GM19463 (cell line): ENCODE measurements around the gene PRRG3.
"Not testable (repeated sequence)": the region's sequence is repeated elsewhere in the genome, so short reads cannot be mapped to it uniquely, and the experiment has no call there.

ENCODE experiments used
- ATAC-seq: cut with Tn5 transposase; IDR thresholded peaks from one replicate; pipeline ENCODE4 v1.9.1; 2021; ENCODE audit warnings: mild to moderate bottlenecking, moderate library complexity; ENCODE audit not compliant: unreplicated experiment

Gene PRRG3

GRCh38 chrX:151694661-151695582 is at the start of gene PRRG3:
Gene PRRG3 (plus strand): TSS chrX:151695458. CDS start chrX:151698815, 3,357 bp downstream.
- no peak for ATAC-seq

- ATAC-seq, result no peak
These were observed 20.0 kb upstream of the PRRG3 start for GRCh38 chrX:151675121-151675746.

GRCh38 chrX:151676196-151676595 is 19.1 kb upstream of the PRRG3 start:
- no peak for ATAC-seq

- no peak for ATAC-seq
These were observed 15.4 kb upstream of the PRRG3 start for GRCh38 chrX:151679798-151680402.

- peak; percentile 96 for ATAC-seq
These were observed 14.5 kb upstream of the PRRG3 start for GRCh38 chrX:151680805-151681204.

- ATAC-seq, result no peak
These were observed 7.6 kb upstream of the PRRG3 start for GRCh38 chrX:151687635-151688034.

GRCh38 chrX:151688695-151689094 is 6.6 kb upstream of the PRRG3 start:
- ATAC-seq, result no peak

GRCh38 chrX:151692825-151693224 is 2.4 kb upstream of the PRRG3 start:
- no peak for ATAC-seq

- no peak for ATAC-seq
These were observed 1.1 kb upstream of the PRRG3 start for GRCh38 chrX:151694121-151694520.

GRCh38 chrX:151695583-151696340 is 504 bp downstream of the PRRG3 start:
- ATAC-seq, result no peak

GRCh38 chrX:151697082-151697481 is 1.8 kb downstream of the PRRG3 start:
- ATAC-seq, result not testable (repeated sequence)

GRCh38 chrX:151697522-151697921 is 2.3 kb downstream of the PRRG3 start:
- no peak for ATAC-seq

- ATAC-seq, result no peak
These were observed 3.2 kb downstream of the PRRG3 start for GRCh38 chrX:151698485-151698884.

- ATAC-seq, result no peak
These were observed 4.5 kb downstream of the PRRG3 start for GRCh38 chrX:151699746-151700145.

GRCh38 chrX:151700581-151700980 is 5.3 kb downstream of the PRRG3 start:
- ATAC-seq, result no peak

GRCh38 chrX:151701071-151701470 is 5.8 kb downstream of the PRRG3 start:
- no peak for ATAC-seq

- ATAC-seq, result no peak
These were observed 6.3 kb downstream of the PRRG3 start for GRCh38 chrX:151701531-151701930.

- no peak for ATAC-seq
These were observed 6.9 kb downstream of the PRRG3 start for GRCh38 chrX:151702026-151702714.

- no peak for ATAC-seq
These were observed 7.6 kb downstream of the PRRG3 start for GRCh38 chrX:151702741-151703340.

GRCh38 chrX:151703487-151703886 is 8.2 kb downstream of the PRRG3 start:
- ATAC-seq, result no peak
